Kidney (tissue), 14 donors: Measurements from ENCODE around the gene GAS7. TPM values are rescaled to one million over a fixed set of nuclear protein-coding genes. Genes with fewer than 3 reads are reported as not detected.

ENCODE experiments used
- DNase-seq, 5 donors: peaks; one replicate each; pipeline ENCODE4 v3.0.0-alpha.2; 2013 to 2020
- FAIRE-seq: peaks from 2 replicates; lab custom pipeline; 2012; peaks lifted over from hg19 to GRCh38; lab: Jason Lieb, UNC
- H3K27ac ChIP-seq, 2 donors: one replicate each; pipeline ENCODE4 v1.7.0; 2013; ENCODE audit warnings: low read depth in 2 of 2, low read length in 2 of 2, inconsistent platforms in 1 of 2
- H3K27me3 ChIP-seq: one replicate; pipeline ENCODE4 v1.7.1; 2013; ENCODE audit warnings: low read length, inconsistent platforms; ENCODE audit not compliant: control insufficient read depth, insufficient read depth
- H3K36me3 ChIP-seq, 3 donors: one replicate each; pipeline versions ENCODE4 v1.7.0 to v1.7.1; 2013; ENCODE audit warnings: low read length in 3 of 3, control low read depth in 1 of 3, inconsistent platforms in 1 of 3; ENCODE audit not compliant: insufficient read depth in 3 of 3, control insufficient read depth in 2 of 3
- H3K4me1 ChIP-seq, 3 donors: one replicate each; pipeline versions ENCODE4 v1.7.0 to v1.7.1; 2013; ENCODE audit warnings: low read length in 3 of 3, inconsistent platforms in 1 of 3, low read depth in 1 of 3; ENCODE audit not compliant: control insufficient read depth in 2 of 3, insufficient read depth in 2 of 3
- H3K4me3 ChIP-seq, 3 donors: one replicate each; pipeline versions ENCODE4 v1.7.0 to v1.8.1; 2013; ENCODE audit warnings: low read length in 3 of 3, control low read depth in 1 of 3, inconsistent platforms in 1 of 3
- H3K9ac ChIP-seq, 3 donors: one replicate each; pipeline versions ENCODE4 v1.7.0 to v1.7.1; 2013; ENCODE audit warnings: low read length in 3 of 3, control low read depth in 1 of 3, inconsistent platforms in 1 of 3
- H3K9me3 ChIP-seq, 3 donors: one replicate each; pipeline versions ENCODE4 v1.7.0 to v1.7.1; 2013; ENCODE audit warnings: low read length in 3 of 3, control low read depth in 1 of 3, inconsistent platforms in 1 of 3; ENCODE audit not compliant: control insufficient read depth in 2 of 3, insufficient read depth in 1 of 3
- intact Hi-C: fragments of 100-400 bp; cut with DNase I; formaldehyde crosslinking; loops from one replicate; pipeline ENCODE4 v1.11.1; 2022
- polyA plus RNA-seq: library from polyadenylated mRNA; stranded (reverse); fragments of 350-450 nt; fragmentation: Illumina TruSeq; extraction: RNeasy Lipid Tissue Mini Kit (QIAGEN cat#74804); gene quantifications from one replicate; pipeline ENCODE4 v1.2.3, GENCODE V29; 2014; ENCODE audit warnings: low read depth, low replicate concordance; ENCODE audit not compliant: insufficient read depth
- total RNA-seq: library from RNA; stranded (reverse); fragmentation: NEBNext Ultra II Directional; extraction: Animal tissue kit (Norgen Biotek cat#: 25700); gene quantifications from one replicate; pipeline ENCODE4 v1.2.1, GENCODE V29; 2021
- TF ChIP-seq, protein P1 (sequence below): IDR thresholded peaks from 3 replicates; pipeline ENCODE4 v1.5.1; 2012; ENCODE audit warnings: mild to moderate bottlenecking, moderate library complexity, borderline replicate concordance; ENCODE audit not compliant: insufficient read depth; ENCODE audit errors: extremely low read depth
- donor health status: control.
- donor health status: control.
- donor health status: control.
- donor health status: control.
- donor health status: control.
- donor health status: DM: yes; HTN: yes; CAD: no.
- donor health status: Normal renal cell carcinoma (clear cell type).

GAS7 gene
- total and polyA plus RNA-seq, 2 donors from 2014 or later: 1.1 to 20.5 TPM

DNA sequence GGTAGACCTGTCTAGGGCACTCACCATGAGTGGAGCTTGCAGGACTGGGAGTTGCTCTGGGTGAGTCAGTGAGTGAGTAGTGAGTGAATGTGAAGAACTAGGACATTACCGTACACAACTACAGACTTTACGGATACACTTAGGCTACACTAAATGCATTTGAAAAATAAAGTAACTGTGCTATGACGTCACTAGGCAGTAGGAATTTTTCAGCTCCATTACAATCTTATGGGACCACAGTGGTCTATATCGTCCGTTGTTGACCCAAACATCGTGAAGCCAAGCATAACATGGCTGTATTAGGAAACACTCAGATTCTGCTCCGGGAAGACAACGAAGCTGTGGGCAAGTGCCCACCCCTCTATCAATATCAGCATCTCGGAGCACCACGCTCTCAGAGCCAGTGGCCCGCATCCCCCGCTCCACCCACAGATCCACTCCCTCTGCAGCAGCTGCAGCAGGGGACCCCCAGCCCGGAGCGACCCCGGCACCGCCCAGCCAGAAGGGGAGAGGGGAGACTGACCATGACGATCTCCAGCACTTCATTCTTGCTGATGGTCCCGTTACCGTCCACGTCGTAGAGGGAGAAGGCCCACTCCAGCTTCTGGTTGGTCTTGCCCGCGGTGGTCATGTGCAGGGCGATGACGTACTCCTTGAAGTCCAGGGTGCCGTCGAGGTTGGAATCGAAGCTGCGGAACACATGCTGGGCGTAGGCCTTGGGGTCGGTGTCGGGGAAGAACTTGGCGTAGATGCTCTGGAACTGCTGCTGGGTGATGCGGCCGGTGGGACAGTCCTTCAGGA is 293.9 kb downstream of the GAS7 start:
- Histone ChIP-seq H3K27me3 (no peaks in the 10 kb centered on the region), H3K4me1 (no peaks in the 10 kb centered on the region), H3K9me3 (no peaks in the 10 kb centered on the region), H3K27ac (no peak overlapping the region), H3K36me3 (no peaks in the 10 kb centered on the region), H3K4me3 (no peak overlapping the region), H3K9ac (no peak overlapping the region)
- DNase-seq (peak in 1 of 5 donors; percentile 68), FAIRE-seq (no peak)
- TF ChIP-seq, protein P1, sequence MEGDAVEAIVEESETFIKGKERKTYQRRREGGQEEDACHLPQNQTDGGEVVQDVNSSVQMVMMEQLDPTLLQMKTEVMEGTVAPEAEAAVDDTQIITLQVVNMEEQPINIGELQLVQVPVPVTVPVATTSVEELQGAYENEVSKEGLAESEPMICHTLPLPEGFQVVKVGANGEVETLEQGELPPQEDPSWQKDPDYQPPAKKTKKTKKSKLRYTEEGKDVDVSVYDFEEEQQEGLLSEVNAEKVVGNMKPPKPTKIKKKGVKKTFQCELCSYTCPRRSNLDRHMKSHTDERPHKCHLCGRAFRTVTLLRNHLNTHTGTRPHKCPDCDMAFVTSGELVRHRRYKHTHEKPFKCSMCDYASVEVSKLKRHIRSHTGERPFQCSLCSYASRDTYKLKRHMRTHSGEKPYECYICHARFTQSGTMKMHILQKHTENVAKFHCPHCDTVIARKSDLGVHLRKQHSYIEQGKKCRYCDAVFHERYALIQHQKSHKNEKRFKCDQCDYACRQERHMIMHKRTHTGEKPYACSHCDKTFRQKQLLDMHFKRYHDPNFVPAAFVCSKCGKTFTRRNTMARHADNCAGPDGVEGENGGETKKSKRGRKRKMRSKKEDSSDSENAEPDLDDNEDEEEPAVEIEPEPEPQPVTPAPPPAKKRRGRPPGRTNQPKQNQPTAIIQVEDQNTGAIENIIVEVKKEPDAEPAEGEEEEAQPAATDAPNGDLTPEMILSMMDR: no peak
- intact Hi-C loops: no loop called here

- no peaks in the 10 kb centered on the region for H3K27me3 ChIP-seq
- FAIRE-seq (no peak), DNase-seq (no peak)
- H3K9ac ChIP-seq: no peak overlapping the region
- intact Hi-C loops: no loop called here
- no peaks in the 10 kb centered on the region for H3K9me3 ChIP-seq
- no peak overlapping the region for H3K4me3 ChIP-seq
- no peak overlapping the region for H3K27ac ChIP-seq
- no peaks in the 10 kb centered on the region for H3K4me1 ChIP-seq
- no peaks in the 10 kb centered on the region for H3K36me3 ChIP-seq
- TF ChIP-seq, protein P1: no peak
Observed at GRCh38 chr17:9902120-9902519, 296.3 kb downstream of the GAS7 start.

DNA sequence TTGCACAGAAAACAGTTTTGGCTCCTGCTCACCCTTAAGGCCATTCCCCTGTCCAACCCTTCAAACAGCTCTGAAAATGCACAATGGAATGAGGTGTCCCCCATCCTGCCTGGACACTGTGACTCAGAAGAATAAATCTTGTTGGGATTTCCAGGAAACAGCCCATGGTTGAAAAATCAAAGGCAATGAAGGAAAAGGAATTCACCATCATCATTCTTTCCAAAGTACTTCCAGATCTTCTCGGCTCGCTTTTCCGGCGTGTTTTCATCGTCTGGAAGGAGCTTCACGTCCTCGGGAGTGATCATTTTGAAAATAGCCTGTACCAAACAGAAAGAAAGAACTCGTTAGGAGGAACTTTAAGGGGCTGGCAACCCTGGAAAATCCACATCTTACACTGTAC is 297.6 kb downstream of the GAS7 start:
- no peak overlapping the region for H3K4me3 ChIP-seq
- DNase-seq: peak in 2 of 5 donors; percentile 65 to 78
- H3K9ac ChIP-seq: no peak overlapping the region
- H3K36me3 ChIP-seq: no peaks in the 10 kb centered on the region
- FAIRE-seq: no peak
- H3K9me3 ChIP-seq: no peaks in the 10 kb centered on the region
- no peaks in the 10 kb centered on the region for H3K4me1 ChIP-seq
- TF ChIP-seq, protein P1: no peak
- intact Hi-C loops: no loop called here
- no peak overlapping the region for H3K27ac ChIP-seq
- H3K27me3 ChIP-seq: no peaks in the 10 kb centered on the region
